Measurements from ENCODE around the gene OAT.

OAT gene

DNA sequence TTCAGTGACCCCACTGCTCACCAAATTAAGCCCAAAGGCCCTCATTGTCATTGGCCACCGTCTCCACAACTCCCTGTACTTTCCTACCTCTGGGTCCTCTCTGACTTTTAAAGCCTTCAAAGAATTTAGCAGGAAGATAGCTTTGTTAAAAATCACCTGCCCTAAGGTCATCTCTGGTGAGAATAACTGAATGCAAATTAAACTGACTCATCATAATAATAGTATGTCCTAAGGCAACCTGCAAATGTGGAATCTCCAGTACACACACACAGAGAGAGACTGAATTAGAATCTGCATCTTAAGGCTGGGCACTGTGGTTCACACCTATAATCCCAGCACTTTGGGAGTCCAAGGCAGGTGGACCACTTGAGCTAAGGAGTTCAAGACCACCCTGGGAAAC lies 24.1 kb downstream of the OAT start:
- DNase-seq, result no peak

DNA sequence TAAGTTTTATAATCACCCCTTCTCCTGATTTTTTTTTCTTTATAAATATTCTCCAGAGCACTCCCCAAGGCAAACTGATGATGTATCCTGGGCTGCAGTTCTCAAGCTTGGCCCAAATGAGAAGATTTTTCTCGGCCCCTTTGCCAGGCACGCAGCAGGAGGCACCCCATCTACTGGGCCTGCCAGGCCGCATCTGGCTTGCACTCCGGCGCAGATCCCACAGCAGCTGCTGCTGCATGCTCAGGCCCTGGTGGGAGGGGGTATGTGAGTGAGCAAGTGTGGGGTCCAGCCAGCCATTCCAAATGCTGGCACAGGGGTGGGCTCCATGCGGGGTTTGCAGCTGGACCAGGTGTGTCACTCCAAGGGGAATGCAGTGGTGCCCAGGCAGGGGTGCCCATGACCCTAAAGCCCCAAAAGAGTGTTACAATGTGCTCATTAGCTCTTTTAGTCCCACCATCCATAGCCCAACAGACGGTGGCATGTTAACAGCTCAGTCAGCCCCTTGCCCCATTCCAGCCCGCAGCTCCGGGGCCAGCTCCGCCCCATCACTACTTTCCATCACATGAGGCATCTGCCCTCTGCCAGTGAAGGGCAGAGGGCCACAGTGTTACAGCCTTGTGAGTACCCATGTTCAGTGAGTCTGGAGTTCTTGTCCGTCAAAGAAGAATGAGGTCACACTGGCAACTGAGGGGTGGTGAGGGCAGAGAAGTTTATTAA lies 25.9 kb downstream of the OAT start:
- DNase-seq, result no peak

DNA sequence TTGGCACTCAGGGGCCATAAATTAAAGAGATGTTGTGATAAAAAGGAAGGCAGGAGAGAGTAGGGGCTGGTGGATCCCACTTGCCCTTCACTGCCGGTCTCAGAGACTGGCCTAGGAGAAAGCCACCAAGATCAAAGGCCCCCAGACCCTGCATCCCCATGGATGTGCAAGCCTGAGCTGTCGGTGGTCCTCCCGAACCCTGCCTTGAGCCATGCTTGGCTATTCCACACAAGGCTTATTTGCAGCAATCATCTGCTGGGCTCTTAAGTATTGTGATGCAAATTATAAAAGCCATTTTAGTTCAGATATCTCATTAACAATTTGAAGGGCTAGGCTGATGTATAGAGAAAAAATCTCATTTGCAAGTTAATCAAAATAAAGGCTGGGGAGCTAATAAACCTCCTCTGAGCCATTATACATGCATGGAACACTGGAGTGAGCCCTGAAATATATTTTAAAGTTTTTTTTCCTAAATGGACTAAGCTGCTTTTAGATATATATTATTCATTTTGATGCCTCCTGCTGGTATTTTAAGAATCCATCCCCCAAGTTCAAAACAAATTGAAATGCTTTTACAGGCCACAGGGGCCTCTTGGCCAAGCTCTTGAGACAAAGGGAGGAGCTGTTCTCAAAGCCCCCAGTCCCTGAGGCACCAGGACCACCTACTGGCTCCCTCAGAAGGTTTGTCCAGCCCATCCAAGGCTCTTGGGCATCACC lies 28.1 kb downstream of the OAT start:
- no peak for DNase-seq

DNA sequence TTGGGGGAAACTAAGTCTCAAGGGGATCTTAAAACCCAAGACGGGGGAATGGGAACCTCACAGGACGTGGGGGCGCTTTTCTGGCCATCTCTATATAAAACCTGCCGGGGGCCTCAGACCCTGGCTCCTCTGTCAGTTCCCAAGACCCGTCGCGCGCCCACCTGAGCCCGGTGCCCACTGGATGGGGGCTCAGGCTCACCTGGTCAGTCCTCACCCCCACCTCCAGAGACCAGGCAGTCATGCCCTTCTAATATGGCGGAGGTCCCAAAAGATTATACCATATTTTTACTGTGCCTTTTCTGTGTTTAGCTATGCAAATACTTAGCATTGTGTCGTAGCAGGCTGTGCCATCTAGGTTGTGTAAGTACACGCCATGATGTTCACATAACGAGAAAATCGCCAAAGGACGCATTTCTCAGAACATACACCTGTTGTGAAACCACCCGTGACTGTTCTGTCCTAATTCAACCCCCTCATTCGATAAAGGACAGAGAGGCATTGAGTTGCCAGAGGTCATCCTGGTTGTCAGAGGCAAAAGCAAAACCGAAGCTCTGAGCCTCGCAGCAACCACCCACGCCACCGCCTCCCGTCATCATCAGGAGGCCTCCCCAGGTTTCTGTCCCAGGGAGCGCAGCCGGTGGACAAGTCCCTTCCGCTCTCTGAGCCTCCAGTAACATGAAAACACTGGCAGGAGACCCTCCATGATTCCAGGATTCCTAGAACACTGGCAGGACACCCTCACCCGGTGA lies 28.9 kb downstream of the OAT start:
- no peak for DNase-seq

DNA sequence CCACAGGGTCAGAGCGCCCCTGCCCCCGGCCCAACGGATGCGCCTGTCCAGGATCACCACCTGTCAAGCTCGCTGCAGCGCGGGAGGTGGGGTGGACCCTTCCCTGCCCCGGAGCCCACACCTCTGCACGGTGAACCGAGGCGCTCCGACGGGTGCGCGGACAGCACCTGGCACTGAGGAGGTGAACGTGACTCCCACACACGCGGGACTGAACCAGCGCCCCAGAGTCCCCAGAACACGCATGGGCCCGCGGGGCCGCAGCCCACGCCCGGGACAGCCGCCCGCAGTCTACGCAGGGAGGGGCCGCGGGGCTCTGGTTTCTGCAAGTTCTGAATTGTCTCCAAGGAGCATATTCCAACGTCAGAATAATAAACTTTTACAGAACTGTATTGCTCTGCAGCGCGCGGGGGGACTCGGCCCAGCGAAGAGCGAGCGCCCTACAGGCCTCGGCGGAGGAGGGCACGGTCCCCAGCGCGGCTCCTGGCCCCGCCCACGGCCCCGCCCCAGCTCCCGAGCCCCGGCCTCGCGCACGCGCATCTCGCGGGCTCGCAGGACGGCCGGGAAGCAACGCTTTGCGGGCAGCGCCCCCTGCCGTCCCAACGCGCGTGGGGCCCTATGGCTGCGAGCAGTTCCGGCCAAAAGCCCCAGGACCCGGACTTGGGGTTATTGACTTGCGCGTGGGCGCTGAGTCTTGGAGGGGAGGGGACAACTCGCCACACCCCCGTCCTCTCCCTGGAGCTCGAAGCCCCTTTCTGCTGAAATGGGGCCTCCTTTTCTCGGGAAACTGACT lies 29.7 kb downstream of the OAT start:
- DNase-seq, result peak; percentile 95

DNA sequence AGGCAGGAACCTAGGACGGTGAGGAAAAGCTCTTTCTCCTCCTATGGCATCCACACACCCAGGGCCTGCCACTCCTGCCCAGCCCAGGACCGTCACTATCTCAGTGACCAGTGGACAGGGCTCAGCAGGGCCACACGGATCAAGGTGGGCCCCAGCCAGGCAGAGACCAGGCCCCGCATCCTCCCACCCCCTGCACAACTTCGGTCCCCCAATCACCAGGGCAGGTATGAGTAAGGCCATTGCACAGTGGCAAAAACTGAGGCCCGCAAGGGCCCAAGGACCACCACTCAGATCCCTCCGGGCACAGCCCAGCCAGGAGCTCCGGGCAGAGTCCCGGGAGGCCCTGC lies 30.3 kb downstream of the OAT start:
- DNase-seq, result no peak

DNA sequence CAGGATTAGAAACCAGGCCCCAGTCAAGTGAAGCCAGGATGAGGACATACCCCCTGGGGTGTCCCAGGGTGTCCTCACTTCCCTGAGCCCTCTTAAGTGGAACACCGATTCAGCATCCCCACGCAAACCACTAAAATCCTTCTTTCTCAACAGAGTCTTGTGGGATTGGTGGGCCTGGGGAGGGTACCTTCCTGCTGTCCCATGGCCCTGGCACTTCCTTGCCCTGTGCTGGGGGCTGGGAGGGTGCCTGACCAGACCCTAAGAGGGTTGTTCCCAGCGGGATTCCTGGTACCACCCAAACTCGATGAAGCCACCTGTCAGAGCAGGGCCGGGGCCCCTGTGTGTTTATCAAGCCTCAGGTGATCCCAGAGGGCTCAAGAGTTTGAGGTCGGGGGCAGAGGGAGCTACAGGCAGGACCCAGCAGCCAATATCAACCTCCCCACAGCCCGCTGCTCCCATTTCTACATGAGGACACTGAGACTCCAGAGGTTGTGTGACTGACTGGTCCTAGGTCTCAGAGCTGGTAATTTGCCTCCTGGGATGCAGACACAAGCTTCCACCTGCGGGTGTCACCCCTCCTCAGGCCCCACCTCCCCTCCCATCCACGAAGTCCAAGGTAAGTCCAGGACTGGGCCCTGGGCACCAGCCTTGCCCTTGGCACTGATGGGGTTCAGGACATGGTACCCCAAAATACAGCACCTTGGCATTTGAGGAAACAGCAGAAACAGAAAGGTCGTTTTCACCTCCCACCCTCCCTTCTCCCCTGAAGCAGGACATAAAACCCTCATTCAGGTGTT lies 31.4 kb downstream of the OAT start:
- no peak for DNase-seq

DNA sequence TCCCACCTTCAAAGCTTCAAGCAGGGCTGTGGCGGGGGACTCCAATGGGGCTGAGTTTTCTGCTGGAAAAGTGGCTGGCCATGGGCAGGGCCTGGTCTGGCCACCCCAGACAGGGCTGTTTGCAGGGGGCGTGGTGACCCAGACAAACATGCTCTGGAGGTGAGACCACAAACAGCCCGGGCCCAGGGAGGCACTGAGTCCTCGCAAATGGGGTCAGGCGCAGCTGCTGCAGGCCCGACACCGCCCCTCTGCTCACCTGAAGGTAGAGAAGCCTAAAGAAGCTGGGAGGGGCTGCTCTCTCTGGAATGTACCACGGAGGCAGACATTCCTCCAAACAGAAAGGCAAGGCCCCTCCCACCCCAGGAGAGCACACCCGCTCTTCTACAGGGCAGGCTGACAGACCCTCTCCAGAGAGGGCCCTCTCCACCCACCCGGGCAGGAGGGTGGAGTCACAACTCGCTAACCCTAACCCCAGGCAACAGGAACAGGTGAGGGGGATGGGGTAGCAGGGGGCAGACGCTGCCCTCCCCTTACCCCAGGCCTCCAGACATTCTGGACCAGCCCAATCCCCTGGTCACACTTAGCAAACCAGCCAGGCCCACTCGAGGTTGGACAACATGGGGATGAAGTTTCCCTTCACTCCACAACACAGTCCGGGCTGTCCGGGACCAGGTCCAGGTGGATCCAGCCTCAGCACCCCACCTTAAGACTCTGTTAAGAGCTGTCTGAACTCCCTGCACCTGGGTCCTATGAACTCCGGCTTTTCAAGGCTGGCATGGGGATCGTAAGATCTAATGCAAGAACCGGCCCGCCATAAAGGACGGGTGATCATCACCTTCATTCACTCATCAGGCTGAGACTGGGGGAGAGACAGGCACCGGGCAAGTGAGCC lies 32.3 kb downstream of the OAT start:
- no peak for DNase-seq

DNA sequence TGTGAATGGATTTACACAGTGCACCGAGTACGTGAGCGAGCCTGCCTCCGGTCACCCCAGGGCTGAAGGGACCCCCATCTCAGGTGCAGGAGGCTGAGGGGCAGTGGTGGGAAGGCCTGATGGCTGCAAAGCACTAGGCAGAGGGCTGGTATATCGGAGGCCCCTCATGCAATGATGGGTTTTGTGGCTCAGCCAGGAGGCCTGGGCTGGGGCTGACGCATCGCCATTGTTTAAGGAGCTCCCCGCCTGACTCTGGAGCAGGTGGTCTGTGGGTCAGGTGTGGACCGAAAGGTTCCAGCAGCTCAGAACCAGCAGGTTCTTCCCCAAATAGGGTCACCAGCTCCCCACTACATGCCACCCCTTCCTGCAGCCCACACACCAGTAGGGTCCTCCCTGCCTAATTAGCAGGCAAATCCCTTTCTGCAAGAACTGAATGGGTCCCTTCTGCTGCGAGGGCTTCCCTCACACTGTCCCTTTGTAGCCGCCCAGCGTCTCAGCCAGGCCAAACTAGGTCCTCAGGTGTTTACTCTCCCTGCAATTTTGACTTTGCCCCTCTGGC lies 33.0 kb downstream of the OAT start:
- DNase-seq, result no peak

DNA sequence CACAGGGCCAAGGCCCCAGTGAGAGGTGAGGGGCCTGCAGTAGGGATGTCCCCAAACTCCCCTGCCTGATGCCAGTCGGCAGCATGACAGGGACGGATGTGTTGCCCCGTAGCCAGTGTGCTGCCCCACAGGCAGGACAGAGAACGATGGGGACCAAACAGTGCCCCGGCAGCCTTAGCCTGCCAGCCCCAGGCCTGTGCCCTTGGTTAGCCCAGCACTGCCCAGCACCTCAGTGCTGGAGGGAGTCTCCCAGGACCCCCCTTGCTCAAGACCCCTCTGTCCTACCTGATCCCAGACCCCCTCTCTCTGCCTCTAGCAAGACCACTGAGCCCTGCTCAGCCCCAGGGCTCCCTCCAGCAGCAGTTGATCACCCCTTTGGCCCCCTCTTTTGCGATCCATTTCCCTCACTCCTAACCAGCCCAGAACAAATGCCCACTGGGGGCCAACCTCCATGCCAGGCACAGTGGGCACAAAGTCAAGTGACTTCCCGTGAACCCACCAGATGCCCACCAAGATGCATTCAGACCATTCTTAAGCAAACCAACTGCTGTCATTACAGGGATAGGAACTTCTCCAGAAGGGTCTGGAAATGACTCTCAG lies 34.0 kb downstream of the OAT start:
- no peak for DNase-seq

DNA sequence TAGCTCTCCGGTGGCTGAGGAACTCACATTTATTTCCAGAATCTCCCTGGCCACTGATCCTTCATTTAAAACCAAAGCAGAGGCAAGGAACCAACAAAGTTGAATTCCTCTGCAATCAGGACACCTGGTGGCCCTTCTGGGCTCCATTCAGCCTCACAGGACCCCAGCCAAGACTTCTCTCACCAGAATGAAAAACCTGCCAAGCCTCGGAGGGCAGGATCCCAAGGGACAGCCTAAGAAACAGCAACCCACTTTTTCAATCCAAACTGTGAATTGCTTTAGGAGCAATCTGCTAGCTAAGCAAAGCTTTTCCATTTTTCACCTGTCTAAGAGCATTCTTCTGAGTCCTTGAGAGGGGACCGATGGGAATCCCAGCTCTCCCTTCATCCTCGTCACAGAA lies 34.6 kb downstream of the OAT start:
- no peak for DNase-seq

DNA sequence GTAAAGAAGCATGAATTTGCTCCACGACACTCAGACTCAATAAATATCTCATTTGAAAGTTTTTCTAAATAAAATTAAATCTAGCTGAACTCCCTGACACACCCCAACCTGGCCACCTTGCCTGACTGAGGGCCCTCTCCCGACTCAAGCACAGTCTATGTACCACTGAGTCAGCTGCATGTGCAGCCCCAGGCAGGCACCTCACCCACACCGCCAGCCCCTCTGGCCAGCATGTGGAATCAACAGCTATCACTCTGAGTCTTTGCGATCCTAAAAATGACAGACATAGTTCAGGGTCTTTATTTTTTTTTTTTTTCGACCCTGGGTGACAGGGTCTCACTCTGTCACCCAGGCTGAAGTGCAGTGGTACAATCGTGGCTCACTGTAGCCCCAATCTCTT lies 35.2 kb downstream of the OAT start:
- DNase-seq, result no peak

DNA sequence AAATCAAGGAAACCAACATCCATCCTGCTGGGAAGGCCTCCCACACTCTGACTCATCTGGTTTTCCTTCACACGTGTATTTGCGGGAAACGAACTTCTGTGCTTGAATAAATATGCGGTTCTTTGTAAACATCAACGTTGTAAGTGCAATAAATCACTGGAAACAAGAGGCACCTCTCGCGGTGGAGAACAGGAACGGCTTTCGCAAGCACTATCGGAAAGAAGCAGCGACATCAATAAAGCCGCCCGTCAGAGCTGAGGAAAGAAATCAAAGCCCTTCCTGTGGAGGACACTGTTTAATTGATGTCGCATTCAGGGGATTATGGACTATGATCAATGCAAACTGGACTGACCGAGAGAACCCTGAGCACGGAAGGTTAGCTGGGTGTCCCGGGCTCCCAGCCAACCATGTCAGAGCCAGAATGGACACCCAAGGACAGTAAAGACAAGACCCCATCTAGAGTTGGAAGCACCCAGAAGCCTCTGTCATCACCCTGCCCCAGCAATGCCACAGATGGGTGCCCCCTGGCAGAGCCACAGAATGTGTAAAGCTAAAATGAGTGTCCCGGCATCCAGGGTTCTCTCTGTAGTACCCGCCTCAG lies 37.6 kb downstream of the OAT start:
- no peak for DNase-seq

DNA sequence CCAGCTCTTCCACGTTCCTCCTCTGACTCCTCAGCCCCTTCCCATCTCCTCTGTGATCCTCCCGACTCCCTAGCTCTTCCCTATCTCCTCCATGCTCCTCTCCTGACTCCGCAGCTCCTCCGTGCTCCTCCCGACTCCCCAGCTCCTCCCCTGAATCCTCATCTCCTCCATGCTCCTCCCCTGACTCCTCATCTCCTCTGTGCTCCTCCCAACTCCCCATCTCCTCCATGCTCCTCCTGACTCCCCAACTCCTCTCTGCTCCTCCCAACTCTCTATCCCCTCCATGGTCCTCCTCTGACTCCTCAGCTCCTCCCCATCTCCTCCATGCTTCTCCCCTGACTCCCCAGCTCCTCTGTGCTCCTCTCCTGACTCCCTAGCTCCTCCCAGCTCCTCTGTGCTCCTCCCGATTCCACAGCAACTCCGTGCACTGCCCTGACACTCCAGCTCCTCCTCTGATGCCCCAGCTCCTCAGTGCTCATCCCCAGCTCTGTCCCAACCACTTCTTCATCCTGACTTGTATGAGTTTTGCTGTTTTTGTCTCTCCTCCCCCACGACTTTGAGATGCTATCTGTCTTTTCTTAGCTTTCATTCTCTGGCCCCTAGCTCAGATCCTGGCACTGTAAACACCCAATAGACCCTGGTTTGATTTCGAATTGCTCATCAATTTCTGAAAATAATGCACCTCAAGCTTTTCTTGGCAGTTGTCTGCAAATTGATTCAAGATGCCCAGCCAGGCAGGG lies 38.3 kb downstream of the OAT start:
- DNase-seq, result no peak

DNA sequence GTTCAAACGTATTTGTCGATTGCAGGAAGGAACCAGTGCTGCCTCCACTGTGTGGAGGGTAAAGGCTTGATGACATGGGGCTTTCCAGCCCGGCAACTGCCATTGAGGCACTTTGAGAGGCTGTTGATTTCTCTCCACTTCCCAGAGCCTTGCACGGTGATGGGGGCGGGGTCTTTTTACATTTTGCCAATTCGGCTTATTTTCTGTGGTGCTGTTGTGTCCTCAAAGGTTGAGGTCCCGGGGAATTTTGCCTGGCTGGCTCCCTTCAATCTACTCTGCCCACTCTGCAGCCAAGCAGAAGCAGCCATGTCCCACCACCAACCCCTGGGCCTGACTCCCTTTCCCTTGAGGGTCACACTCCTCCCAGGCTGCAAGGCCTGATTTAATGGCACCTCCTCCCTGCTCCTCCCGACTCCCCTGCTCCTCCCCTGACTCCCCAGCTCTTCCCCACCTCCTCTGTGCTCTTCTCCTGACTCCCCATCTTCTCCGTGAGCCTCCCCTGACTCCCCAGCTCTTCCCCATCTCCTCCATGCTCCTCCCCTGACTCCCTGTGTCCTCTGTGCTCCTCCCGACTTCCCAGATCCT lies 39.0 kb downstream of the OAT start:
- no peak for DNase-seq

DNA sequence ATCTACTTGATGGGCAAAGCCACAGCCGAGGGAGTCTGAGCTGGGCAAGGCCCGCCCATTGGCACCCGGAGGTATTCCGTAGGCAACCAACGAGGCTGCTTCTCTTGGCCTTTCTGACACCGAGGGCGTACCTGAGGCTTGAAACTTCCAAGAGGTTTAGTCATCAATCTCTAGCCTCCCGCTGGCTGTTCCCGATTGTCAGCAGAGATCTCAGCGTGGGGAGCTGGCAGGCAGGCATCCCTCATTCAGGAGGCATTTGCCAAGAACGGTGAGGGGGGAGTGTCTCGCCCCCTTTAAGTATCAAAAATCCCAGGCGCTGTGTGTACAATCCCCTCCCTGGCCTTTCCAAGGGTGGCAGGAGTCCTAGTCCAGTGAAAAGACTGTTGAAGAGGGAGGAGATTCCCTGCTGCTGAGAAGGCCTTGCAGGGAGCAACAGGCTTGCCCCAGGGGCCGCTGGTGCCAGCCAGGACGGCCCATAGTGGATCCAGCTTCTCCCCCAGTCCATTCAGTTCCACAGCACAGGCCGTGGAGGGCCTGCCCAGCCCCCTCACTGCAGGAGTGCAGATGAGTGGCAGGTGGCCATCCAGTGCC lies 39.7 kb downstream of the OAT start:
- no peak for DNase-seq

DNA sequence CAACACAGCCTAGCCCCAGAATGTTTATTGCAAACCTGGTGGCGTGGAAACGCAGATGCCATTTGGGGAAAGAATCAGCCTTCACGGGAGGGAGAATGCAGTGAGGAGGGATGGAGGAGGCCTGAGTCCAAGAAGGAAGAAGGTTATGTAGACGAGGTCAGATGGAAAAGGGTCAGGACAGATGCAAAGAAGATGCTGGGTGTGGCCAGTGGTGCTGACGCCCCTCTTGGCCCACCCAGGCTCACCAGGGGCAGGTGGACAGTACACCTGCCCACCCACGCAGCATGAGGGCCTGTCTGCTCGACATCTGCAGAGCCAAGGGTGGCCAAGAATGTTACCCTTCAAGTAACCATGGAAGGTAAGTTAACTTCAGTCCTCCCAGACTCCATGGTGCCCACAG lies 40.5 kb downstream of the OAT start:
- DNase-seq, result no peak

DNA sequence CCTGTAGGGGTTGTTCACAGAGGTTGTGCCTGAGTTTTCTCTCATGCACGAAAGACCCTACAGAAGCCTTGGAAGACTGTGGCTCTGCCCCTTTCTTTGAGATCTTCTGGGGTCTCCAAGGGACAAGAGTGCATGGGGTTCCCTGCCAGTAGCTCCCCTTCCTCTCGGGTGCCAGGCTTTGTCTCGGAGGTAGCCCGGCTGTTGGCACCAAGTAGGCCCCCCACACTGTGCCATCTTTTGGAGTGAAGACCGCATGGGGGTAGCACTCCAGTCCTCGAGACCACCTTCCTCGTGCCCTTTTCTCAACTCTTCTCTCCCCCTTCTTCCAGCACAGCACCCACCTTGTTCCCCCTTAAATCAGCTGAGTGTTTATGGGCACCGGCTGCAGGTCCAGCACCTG lies 41.6 kb downstream of the OAT start:
- no peak for DNase-seq

DNA sequence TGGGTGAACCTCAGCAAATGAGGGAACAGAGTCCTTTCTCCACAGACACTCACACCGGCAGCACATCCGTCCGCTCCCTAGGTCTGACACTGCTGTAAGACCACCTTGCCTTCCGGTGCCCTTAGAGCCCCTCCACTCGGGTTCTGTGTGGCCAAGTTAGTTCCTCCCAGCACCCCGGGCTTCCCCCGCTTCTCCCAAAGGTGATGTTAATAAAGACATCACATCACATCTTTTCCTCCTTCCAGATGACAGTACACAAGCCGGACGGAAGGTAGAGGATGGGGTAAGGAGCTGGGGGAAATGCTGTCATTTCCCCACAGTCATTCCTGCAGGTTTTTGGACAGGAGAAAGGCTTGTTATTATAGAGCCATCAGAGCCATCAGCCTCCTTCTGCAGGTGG lies 42.3 kb downstream of the OAT start:
- no peak for DNase-seq

All from OCI-M1 (cell line).